SIG-M5 treated with dmso at 0.1 percent for 504 hours (cell line): Measurements from ENCODE around the gene PLK3.
"Not testable (repeated sequence)": the region's sequence is repeated elsewhere in the genome, so short reads cannot be mapped to it uniquely, and the experiment has no call there.

Experiments
- DNase-seq: peaks from one replicate; lab custom pipeline; 2025; ENCODE audit not compliant: unreplicated experiment; lab: John Stamatoyannopoulos, UW

The PLK3 gene

GRCh38 chr1:44786841-44787426 lies 13.2 kb upstream of the PLK3 start:
- DNase-seq, result no peak

- DNase-seq, result no peak
These were observed 12.7 kb upstream of the PLK3 start for GRCh38 chr1:44787506-44787905.

GRCh38 chr1:44788120-44788860 lies 11.9 kb upstream of the PLK3 start, which contains the start of gene BEST4:
BEST4 (minus strand) TSS chr1:44788170; CDS start chr1:44787705, 465 bp downstream.
- no peak for DNase-seq

- DNase-seq, result no peak
These were observed 9.0 kb upstream of the PLK3 start for GRCh38 chr1:44790968-44791801.

GRCh38 chr1:44792736-44793502 lies 7.3 kb upstream of the PLK3 start:
- DNase-seq, result no peak

- DNase-seq, result not testable (repeated sequence)
These were observed 2.3 kb upstream of the PLK3 start for GRCh38 chr1:44797886-44798285.

GRCh38 chr1:44798481-44799365 lies 1.5 kb upstream of the PLK3 start:
- no peak for DNase-seq

- no peak for DNase-seq
These were observed 1.5 kb downstream of the PLK3 start for GRCh38 chr1:44801491-44802305.

- no peak for DNase-seq
These were observed 2.3 kb downstream of the PLK3 start for GRCh38 chr1:44802306-44803061.

GRCh38 chr1:44803062-44803311 lies 2.8 kb downstream of the PLK3 start:
- no peak for DNase-seq

- no peak for DNase-seq
These were observed 3.3 kb downstream of the PLK3 start for GRCh38 chr1:44803312-44804095.

- no peak for DNase-seq
These were observed 5.3 kb downstream of the PLK3 start for GRCh38 chr1:44805311-44806024.

GRCh38 chr1:44806025-44806703 lies 6.0 kb downstream of the PLK3 start:
- no peak for DNase-seq

GRCh38 chr1:44806704-44807363 lies 6.7 kb downstream of the PLK3 start, which contains the start of gene DYNLT4:
DYNLT4 (minus strand) TSS chr1:44807351; CDS start chr1:44806668, 683 bp downstream.
- no peak for DNase-seq

- peak; percentile 94 for DNase-seq
These were observed 7.3 kb downstream of the PLK3 start for GRCh38 chr1:44807364-44808062.
